ENCODE measurements around the gene CETP.
"Not testable (repeated sequence)": the region's sequence is repeated elsewhere in the genome, so short reads cannot be mapped to it uniquely, and the experiment has no call there.

The CETP gene

DNA sequence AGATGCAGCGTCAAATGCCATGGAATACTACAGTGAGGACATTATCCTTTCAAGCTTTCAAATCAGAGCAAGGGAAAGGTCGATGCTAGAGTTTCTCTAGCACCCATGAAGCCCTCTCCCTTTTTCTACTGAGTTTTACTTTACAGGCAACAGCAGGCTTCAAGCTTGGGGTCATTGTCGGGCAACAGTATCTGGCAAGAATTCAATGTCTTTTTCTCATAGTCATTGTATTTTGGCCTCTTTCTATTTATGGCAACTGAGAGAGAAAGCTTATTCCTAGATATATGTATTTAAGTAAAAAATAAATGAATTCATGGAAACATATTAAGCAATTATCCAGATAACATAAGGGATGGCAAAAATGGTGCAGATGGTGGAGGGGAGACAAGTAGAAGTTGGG lies 364 bp upstream of the CETP start:
- DNase-seq, result no peak

DNA sequence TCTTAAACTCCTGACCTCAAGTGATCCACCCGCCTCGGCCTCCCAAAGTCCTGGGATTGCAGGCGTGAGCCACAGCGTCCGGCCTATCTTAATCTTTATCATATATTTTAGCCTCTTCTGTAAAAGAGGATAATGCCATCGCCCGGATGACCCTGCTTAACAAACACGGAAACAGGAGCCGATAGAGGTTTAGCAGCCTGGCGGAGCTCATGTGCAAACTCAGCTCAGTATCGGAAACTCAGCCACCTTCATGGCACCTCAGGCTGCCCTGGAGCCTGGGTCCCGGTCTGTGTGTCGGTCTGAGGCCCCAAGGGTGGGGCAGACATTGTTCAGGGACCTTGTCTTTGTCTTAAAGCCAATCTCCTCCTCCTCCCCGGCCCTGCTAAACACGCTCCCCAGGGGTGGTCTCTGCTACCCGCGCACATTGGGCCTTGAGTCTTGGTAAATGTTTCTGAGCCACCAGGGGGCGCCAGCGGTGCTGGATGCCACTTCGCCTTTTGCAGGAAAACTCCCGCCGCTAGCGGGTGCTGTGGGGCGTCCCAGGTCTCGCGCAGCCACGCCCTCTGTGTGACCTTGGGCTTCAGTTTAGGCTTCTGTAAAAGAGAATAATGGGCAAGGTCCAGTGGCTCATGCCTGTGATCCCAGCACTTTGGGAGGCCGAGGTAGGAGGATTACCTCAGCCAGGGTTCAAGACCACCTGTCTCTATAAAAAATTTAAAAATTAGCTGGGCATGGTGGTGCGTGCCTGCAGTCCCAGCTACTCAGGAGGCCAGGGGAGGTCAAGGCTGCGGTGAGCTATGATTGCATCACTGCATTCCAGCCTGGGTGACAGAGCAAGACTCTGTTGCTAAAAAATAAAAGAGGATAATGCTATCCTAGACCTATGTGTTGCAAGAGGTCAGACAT lies 2.7 kb downstream of the CETP start:
- no peak for DNase-seq

DNA sequence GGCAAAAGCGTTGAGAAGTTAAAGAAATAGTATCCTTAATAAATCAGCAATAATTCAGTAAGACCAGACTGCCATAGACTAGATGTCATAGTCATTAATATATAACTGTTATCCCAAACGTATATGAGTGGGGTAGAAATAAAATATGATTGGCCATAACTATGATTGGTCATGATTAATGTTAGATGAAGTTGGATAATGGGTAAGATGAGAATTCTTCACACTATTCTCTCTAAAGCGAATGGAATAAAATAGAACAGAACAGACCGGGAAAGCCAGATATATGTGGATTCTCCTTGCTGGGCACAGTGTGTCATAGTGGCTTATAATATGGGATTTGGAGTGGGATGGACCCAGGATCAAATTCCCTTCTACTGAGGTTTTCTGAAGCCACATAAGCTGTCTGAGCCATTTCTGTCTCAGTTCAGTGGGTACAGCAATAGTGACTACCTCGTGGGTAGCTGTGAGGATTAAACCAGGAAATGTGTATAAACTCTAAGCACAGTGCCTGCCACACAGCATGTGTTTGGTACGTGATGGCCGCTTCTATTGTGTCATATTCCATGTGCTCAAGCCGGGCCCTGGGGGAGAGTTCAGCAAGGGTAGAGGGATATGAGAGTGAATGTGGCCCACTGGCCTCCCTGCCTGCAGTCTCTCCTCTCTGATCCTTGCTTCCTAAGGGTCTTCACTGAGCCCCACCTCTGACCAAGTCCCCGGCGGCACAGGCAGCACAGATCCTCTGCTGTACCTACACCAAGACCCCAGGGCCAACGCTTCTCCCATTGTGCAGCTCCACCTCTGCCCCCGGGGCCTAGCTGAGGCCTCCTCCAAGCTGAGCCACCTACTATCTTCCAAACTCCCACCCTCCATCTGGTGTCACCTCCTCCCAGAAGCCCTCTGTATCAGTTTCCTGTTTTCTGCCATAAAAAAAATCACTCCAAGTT lies 3.7 kb downstream of the CETP start:
- DNase-seq, result no peak

DNA sequence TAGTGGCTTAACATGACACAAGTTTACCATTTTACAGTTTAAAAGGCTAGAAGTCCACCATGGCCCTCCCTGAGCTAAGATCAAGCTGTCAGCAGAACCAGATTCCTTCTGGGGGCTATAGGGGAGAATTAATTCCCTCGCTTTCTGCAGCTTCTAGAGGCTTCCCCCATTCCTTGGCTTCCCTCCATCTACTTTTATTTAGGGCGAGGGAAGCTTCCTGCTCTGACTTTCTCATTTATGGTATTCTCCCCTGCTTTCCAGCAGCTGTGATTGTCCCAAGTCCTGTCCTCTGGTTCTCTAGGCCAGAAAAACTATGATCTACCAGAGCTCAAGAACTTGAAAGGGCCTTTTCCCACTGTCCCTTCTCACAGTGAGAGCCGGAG lies 4.3 kb downstream of the CETP start:
- DNase-seq, result no peak

DNA sequence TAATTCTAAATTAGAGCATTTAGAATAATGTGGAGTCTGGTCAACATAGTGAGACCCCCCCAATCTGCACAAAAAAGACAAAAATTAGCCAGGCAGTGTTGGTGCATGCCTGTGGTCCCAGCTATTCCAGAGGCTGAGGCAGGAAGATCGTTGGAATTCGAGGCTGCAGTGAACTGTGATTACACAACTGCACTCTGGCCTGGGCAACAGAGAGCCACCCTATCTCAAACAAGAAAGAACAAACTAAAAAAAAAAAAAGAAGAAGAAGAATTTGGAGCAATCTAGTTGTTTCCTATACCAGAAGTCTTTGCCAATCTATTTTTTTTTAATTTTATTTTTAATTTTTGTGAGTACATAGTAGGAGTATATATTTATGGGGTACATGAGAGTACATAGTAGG lies 6.0 kb downstream of the CETP start:
- DNase-seq, result no peak

DNA sequence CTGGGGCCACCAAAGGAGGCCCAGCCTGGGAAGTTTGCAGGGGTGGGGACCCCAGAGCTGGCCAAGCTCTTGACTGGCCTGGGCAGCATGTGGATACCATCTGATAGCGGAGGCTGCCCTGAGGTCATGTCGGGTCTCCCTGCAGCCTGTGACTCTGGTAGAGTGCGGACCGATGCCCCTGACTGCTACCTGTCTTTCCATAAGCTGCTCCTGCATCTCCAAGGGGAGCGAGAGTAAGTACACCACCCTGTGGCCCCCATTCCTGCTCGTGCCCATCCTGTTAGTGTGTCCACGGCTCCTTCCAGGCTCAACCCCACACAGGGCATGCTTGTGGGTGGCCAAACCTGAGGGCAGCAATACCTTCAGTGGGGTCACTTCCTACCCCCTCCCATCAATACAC lies 8.0 kb downstream of the CETP start:
- DNase-seq, result no peak

DNA sequence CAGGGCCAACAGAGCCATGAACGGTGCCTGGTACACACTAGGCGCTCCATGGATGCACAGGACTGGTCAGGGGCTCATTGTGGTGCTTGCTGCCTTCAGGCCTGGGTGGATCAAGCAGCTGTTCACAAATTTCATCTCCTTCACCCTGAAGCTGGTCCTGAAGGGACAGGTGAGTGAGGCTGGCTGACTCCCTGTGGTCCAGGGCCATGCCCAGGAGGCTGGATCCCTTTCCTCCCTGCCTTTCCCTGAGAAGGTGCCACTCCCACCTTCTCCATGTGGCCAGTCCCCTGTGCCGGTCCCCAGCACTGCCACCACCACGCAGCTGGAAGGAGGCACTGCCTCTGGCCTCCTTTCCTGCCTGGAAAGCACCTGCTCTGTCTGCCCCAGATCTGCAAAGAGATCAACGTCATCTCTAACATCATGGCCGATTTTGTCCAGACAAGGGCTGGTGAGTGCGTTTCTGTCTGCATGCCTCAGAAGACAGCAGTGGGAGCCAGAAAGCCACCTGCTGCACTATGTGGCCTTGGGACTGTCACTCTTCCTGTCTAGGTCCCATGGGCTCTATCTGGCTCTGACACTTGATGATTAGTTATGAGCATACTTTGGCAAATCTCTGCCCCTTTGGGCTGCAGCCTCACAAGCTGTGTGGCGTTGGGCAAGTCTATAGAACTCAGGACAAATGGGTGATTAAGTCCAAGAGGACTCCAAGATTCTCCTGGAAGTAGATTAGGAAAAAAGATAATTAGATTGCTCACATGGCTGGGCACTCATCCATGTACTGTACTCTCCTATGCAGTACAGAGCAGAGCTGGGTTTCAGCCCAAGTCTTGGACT lies 9.4 kb downstream of the CETP start:
- DNase-seq, result no peak

DNA sequence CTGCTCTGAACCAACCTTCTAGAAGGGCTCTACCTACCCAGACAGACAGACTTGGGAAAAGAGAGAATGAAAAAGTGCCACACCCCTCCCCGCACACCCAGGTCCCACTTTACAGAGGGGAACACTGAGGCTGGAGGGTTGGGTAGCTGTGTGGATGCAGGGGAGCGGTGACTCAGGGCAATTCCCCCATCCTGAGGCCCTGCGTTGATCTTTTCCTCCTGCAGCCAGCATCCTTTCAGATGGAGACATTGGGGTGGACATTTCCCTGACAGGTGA lies 10.0 kb downstream of the CETP start:
- DNase-seq, result no peak

DNA sequence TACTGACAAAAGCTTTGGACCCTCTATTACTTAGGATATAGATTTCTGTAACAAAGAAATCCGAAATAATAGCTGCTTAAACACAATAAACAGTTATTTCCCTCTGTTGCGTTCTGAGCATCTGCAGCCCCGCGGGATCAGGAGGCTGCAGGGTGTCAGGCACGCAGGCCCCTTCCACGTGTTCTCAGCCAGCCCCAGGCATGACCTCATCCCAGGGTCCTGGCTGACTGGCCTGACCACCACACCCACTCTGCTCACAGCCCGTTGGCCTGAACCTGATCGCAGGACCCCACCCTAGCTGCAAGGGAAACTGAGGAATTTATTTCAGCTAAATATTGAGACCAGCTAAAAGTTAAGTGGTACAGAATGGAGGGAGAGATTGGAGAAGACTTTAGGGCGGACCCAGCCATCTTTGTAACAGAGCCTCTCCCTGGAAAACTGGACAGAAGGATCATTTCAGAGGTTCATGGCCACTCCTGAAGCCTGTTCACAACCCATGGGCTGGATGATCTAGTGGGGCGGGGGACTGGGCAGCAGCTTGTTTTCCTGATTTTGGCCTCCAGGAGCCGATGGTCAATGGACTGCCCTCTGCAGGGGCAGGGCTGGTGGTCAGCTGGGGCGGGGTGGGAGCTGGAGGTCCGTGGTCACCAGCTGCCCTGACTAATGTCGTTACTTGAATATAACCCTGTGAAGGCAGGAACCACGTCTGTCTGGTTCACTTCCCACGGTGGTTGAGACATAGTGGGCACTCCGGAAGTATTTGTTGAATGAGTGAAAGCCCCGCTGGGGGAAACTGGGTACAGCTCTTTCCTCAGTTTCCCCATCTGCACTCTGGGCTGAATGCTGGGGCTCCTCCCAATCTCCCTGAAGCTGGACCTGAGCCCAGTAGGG lies 10.9 kb downstream of the CETP start:
- no peak for DNase-seq

DNA sequence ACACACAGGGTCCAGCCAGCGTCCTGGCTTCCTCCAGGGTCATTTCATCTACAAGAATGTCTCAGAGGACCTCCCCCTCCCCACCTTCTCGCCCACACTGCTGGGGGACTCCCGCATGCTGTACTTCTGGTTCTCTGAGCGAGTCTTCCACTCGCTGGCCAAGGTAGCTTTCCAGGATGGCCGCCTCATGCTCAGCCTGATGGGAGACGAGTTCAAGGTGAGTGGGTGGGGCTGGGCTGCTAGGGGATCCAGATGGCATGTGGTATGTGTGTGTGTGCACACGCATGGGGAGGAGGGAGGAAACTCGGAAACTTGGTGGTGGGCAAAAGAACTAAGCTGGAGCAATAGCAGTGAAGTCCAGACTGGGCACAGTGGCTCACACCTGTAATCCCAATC lies 11.5 kb downstream of the CETP start:
- DNase-seq, result no peak

DNA sequence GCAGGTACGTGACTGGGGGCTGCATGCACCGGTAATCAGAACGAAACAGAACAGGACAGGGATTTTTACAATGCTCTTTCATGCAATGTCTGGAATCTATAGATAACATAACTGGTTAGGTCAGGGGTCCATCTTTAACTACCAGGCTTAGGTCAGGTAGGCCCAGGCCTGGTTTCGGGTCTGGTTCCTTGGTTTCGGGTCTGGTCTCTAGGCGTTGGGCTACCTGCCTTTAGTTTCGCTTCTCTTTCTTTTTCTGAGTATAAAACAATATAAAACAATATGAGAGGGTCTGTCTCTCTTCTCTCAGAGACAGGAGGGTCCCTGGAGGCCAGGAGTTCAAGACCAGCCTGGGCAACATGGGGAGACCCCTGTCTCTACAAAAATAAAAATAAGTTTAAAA lies 12.1 kb downstream of the CETP start:
- not testable (repeated sequence) for DNase-seq

DNA sequence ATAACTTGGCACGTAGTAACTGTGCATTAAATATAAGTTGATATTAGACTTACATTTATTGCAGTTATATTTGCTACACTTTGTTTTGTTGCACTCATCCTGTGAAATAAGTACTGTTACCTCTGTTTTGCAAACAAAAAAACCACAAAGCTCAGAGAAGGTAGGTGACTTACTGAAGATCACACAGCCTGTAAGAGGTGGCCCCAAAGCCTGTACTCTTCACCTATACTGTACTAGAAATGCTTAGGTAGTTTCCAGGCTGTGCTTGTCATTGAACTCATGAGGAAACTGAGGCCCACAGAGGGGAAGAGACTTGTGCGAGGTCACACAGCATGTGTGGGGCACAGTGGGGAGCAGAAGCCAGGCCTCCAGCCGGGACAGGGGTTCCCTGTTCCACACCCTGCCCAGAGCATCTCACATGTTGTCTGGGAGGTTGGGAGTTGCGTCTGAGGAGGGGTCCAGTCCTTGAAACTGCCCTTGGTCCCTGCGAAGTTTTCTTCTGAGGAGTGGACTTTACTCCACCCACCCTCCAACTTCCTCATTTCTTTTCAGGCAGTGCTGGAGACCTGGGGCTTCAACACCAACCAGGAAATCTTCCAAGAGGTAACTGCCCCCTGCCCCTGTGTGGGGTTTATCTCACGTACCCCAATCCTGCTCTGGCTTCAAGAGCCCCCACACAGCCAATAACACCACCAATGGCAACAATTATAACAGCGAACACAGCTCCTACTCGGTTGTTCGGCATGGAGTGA lies 13.0 kb downstream of the CETP start:
- DNase-seq, result no peak

DNA sequence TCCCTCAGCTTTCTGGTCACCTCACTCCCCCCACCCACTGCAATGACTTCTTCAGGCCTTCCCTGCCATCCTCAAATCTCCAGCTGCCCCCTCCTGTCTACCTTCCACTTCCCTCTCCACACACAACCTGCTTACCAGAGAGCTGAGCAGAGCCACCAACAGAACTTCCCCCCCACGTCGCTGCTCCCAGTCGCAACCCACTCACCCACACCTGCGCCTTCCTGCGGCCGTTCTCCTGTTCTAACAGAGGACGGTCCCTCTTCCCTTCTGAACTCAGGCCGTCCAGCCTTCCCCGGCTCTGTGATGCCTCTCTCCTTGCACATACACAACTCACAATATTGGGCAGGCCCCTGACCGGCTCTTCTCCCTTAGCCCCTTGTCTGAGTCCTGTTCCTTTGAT lies 14.0 kb downstream of the CETP start:
- no peak for DNase-seq

DNA sequence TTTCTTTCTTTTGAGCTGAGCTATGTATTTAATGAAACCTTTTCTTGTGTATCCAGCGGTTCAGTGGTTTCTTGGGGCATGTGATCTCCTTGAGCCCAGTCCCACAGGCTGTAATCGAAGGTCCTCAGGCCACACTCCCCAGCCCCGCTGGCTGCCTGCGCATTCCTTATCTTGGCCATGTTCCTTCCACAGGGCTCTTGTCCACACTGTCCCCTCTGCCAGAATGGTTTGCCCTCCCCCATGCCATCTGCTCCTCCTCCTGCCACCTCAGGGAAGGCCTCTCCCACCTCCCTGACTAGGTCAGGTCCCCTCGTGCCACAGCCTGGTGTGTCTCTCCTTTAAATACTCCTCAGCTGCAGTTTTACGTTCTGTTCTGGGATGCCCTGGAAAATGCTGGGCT lies 15.5 kb downstream of the CETP start:
- DNase-seq, result no peak

DNA sequence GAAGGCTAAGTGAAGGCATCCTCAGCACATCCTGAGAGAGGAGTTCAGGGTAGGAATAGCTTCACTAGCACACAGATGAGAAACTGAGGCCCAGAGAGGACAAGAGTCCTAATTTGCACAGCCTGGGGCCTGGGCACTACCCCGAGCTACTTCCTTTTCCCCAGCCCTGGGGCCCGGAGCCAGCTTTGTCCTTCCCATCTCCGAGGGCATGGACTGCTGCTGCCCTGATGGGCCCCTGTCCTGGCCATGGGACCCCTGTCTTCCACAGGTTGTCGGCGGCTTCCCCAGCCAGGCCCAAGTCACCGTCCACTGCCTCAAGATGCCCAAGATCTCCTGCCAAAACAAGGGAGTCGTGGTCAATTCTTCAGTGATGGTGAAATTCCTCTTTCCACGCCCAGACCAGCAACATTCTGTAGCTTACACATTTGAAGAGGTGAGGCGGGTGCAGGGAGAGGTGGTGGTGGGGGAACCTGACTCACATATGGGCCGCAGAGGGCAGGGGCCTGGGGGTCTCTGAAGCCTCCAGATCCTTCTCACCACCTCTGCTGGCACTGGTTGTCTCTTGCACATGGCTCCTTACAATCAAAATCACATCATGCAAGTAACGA lies 16.2 kb downstream of the CETP start:
- DNase-seq, result no peak

DNA sequence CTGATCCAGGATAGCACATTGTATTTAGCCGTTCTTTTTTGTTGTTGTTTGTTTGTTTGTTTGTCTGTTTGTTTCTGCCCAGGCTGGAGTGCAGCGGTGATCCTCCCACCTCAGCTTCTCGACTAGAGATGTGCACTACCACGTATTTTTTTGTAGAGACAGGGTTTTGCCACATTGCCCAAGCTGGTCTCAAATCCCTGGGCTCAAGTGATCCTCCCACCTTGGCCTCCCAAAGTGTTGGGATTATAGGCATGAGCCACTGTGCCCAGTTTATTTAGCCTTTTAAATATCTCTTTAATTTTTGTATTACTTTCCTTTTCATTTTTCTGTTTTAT lies 18.4 kb downstream of the CETP start:
- DNase-seq, result no peak

DNA sequence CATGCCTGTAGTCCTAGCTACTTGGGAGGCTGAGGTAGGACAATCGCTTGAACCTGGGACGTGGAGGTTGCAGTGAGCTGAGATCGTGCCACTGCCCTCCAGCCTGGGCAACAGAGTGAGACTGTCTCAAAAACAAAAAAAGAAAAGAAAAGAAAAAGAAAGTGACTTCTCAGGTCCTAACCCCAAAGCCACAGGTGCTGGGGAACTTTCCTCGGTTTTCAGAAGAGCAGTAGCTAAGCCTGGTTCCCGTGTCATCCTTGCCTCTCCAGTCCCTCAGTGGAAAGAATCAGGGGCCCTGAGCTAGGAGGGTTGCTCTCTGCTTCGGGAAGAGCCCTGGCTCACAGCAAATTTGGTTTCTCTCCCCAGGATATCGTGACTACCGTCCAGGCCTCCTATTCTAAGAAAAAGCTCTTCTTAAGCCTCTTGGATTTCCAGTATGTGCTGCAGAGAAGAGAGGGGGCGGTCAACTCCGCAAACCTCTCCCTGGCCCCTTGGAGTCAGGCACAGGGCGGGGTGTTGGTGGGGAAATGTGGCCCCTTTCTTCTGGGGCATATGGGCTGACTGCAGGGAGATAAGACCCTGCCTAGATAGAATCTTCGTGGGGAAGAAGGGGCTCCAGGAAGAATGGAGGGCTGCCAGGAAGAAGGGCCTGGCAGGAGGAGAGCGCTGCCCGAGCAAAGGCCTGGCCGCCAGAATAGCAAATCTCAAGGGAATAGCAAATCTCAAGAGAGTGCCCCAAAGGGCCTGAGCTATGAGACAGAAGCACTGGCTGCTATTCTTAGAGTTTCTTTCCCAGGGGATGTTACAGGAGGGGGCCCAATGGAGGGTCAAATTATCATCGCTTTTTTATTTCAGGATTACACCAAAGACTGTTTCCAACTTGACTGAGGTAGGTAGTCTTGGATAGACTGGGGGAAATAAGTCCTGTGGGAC lies 19.3 kb downstream of the CETP start:
- DNase-seq, result no peak

DNA sequence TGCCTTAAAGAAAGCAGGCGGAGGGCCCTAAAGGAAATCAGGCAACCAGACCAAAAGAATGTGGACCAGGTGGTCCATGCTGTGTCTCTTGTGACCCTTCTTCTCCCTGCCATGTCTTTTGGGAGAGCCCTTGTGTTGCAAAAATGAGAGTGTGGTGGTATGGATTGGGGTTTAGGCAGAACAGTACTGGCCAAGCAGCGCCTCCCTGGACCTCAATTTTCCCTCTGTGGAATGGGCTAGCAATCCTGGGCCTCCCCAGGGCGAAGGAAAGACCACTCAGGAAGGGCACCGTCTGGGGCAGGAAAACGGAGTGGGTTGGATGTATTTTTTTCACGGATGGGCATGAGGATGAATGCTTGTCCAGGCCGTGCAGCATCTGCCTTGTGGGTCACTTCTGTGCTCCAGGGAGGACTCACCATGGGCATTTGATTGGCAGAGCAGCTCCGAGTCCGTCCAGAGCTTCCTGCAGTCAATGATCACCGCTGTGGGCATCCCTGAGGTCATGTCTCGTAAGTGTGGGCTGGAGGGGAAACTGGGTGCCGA lies 20.1 kb downstream of the CETP start:
- no peak for DNase-seq

DNA sequence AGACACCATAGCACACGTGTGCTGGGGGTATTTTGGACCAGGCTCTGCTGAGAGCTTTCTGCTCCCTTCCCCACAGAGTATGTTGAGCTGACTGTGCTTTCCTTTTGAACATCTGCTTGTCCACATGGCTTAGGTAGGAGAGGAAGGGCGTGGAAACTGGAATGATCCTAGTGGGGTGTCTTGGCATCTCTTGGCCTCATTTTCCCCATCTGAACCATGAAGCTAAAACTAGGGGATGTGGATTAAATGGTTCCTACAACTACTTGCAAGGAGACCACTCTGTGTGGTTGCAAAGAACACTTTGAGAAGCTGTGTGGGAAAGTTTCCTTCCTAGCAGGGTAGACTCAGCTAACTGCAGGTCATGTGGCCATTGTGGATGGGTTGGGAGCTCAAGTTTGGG lies 20.9 kb downstream of the CETP start:
- DNase-seq, result no peak
